Hematopoietic multipotent progenitor cell treated with erythropoietin and hydrocortisone succinate and interleukin-3 and kit ligand, for 6 days (in vitro differentiated cells): Measurements from ENCODE around the gene FNDC11.
A peak's percentile ranks its signal among the peaks of the same experiment; 100 is the strongest.
"Not testable (repeated sequence)": the region's sequence is repeated elsewhere in the genome, so short reads cannot be mapped to it uniquely, and the experiment has no call there.

Experiments
- DNase-seq: peaks from one replicate; pipeline ENCODE4 v3.0.0-alpha.2; 2015

Gene FNDC11

DNA sequence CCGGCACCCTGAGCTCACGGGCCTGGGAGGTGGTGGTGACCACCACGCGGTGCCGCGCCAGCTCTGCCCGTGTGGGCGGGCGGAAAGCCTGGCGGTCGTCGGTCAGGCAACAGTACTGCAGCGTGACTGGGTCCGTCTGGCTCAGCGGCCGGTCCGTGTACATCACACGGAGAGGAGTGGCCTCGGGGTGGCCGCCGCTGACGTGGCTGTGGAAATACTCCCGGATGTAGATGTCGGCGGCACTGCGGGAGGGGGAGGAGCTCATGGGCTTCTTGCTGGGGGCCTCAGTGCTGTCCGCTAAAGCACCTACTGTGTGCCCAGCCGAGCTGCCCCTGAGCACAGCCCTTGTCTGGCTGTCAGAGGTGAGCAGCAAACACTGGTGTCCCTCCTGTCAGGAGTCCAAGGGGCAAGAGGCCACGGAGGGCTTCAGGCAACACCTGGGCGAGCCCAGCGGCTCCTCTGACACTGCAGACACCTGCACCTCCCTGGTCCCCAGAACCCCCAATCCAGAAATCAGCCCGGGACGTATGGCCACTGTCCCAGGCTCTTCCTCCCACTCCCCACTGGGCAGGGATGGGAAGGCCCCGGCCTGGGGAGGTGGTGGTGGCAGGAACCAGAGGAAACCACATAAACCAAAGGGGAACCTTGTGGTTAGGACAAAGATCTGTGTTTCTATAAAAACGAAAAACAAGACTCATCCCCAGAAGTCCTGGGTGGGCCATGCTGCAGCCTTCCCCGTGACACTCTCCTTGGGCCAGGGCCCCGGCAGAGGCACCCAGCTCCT is 13.6 kb downstream of the FNDC11 start:
- DNase-seq, result peak; percentile 76

DNA sequence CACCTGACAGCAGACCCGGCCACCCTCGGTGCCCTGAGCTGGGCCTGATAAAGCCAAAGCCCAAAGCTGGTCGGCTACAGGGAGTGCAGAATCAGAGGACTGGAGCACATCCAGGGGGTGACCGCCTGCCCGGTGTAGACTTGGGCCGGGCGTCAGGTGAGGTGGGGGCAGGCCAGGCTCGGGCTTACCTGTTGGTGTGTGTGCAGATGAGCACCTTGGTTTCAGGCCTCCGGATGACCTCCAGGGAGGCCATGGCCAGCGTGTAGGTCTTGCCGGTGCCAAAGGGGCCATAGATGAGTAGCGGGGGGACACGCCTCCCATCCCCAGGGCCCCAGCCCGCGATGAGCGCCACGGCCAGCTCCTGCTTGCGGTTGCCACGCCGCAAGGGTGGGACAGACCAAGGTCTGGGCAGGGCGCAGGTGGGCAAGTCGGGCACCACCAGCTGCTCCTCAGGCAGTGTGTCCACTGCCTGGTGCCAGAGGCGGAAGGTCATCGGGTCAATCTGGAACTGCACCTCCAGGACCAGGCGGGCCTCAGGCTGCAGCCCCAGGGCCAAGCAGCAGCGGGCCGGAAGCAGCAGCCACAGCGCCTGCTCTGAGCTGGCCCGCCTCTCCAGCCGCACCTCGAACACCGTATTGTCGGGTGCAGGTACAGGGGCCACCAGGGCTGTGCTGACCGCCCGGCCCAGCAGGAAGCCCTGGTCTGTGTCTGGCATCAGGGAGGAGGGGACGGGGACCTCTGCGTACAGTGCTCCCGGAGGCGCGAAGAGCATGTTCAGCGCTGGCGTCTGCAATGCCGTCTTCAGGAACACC is 14.4 kb downstream of the FNDC11 start:
- no peak for DNase-seq

DNA sequence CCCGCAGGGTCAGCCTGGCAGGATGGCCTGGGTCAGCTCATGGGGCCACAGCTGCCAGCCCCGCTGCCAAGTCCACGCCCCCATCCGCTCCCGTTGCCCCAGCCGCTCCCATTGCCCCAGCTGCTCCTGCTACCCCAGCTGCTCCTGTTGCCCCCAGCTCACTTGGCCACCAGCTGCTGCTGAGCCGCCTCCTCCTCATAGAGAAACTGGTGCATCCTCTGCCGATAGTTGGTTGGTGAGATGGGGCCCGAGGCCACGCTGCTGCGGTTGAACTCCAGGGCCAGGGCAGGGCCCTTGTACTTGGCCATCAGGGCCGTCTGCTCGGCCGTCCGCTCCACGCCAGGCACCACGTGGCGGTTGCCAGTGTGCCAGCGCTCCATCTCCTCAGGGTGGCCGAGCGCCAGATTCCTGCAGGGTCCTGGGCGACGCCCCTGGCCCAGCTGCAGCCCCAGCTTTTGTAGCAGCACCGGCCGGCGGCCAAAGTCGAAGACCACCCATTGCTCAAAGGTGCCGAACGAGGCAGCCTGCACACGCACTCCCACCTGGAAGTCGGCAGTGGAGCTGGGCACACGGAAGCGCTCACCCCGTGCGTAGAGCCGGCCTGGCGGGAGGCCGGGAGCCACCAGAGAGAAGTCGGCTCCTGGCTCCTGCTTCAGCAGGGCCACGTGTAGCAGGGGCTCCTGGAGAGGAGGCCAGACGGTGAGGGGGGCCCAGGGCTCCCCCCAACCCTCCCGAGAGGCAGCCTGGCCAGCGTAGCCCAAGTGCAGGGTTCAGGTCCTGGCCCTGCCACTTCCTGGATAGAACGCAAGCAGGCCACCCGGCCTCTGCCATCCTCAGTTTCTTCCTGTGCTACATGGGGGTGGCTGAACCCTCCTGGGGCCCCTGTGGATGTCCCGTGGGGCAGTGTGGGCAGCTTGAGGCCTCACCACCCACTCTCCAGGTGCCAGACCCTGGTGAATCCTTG is 15.3 kb downstream of the FNDC11 start:
- peak; percentile 23 for DNase-seq

DNA sequence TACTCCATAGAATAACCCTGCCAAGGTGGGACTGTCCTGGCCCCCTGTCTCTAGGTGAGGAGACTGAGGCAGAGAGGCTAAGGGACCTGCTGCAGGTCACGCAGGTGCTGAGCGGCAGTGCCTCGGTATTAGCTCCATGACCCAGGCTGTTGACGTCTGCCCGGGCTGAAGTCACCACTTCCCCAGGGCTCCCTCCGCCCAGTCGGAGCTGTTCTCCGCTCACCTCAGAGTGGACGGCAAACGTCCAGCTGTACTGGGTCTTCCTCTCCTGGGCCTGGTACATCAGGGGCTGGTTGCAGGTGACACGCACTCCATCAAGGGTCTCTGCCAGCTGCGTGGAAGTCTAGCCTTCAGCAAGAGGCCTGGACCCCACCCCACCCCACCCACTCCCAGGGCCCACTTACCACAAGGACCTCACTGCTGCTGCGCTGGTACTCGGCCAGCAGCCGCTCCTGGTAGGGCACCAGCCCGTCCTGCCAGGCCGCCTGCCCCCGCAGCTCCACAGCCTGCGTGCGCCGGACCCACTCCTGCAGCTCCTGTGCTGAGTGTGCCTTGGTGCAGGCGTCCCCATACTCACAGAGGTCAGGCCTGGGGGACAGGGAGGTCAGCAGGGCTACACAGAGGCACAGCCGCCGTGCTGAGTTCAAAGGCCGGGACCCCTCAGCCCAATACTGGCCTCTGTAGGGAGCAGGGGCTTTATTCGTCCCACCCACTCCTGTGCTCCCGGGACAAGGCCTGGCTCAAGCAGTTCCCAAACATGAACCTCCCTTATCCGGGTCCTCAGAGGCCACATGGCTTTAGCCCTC is 16.5 kb downstream of the FNDC11 start:
- no peak for DNase-seq

DNA sequence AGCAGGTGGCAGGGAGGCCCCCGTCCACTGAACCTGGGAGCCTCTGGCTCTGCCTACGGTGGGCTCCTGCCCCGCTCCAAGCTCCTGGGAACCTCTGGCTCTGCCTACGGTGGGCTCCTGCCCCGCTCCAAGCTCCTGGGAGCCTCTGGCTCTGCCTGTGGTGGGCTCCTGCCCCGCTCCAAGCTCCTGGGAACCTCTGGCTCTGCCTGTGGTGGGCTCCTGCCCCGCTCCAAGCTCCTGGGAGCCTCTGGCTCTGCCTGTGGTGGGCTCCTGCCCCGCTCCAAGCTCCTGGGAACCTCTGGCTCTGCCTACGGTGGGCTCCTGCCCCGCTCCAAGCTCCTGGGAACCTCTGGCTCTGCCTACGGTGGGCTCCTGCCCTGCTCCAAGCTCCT is 17.1 kb downstream of the FNDC11 start:
- DNase-seq, result not testable (repeated sequence)

DNA sequence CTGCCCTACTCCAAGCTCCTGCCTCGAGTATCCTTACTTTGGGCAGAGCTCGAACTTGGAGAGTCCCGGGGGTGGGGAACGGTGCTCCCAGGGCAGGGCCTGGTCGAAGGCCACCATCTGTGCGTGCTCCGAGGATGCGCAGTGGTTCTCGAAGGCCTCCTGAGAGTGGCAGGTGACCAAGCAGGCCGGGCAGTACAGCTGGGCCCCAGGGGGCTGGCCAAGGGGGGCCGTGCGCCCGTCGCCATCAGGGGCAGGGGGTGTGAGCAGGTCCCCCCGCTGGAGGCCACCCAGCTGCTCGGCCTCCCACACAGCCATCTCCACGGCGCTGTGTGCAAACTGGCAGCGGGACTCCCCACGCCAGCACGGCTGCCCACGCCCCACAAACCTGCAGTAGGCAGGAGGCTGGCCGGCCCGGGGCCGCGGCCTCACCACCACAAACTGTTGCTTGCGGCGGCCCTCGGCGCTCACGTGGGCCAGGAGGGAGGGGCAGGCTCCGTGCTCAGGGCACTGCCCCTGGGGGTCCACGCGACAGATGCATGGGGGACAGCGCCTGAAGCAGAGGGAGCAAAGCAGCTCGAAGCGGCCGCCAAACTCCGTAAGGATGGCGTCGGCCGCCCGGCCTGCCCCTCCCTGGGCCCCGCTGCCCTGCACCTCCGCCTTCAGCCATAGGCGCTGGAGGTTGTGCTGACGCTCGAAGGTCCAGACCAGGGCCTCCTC is 18.3 kb downstream of the FNDC11 start:
- DNase-seq, result no peak

DNA sequence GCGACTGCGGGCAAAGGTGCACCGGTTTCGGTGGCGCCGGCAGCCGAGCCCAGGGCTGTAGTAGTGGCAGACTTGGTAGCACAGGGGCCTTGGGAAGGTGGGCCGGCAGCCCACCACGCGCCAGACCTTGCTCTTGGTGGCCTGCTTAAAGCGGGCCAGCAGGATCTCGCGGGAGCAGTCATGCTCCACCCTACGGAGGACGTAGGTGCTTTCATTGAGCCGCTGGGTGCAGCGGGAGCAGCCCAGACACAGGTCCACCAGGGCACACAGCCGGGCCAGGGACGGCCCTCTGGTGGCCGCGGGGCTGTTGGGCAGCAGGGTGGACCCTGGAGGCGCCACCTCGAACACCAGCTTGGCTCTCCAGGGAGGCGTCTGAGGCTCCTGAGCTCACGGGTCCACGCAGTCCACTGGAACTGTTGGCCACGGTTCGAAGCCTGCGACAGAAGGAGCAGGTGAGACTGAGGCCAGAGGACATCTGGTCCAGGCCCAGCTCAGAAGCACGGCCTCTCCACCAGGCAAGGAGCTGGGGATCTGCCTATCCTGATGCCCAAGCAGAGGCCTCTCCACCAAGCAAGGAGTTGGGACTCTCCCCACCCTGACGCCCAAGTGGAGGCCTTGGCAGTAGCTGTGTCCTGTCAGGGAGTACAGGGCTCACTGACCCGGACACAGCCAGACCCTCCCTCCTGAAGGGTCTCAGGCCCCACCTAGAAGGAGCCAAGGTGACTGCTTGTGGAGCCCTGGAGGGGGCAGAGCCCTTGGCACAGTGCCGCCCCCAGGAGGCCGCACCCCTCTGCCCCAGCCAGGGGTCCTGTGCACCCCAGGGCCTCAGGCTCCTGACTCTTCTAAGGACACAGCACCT is 19.1 kb downstream of the FNDC11 start:
- no peak for DNase-seq

DNA sequence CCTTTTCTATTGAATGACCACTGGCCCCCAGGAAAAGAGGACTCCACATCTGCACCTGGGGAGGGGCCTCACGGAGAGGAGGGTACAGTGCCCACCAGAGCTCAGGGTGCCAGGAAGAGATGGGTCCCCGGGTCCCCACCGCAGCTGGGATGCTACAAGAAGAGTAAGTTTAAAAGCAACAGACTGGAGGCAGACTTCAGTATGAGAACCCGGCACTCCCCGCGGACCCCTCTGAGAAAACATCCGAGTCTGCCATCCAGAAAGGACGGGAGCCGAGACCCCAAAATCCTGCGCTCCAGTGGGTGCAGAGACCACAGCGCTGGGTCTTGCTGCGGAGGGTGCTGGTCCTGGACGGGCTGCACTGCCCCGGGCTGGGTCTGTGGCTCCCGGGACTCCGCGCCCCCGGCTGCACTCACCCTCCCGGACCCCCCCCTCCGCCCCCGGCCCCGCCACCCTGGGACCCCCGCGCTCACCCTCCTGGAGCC is 19.7 kb downstream of the FNDC11 start:
- DNase-seq, result peak; percentile 36

DNA sequence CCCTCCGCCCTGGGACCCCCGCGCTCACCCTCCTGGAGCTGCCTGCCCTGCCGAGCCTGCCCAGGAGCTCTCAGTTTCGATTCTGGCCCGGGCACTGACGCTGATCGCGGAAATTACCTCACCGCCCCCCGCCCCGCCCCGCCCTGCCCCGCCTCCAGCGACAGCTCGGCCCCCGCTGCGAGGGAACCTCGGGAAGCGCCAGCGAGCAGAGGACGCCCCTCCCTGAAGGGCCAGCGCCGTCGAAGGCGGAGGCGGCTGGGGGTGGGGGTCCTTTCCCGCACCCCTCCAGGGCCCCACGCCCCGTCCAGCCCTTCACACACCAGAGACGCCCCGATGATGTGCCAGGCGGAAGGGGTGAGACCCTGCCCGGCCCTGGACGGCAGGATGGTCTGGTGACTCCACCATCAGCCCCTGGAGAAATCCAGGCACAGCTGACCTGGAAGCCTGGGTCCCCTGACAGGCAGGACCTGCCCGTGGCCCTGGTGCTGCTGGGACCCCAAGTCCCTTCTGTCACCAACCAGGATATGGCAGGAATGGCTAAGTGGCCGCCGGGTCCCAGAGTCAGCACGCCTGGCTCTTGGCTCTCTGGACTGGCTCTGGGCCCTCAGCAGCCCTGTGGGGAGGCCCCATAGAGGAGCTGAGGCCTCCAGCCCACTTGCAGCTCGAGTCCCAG is 20.3 kb downstream of the FNDC11 start, which contains the start of gene HELZ2:
HELZ2 (minus strand) TSS at position 84 of the 673 bp plus-strand sequence. CDS start 1,854 bp downstream, outside the sequence.
- DNase-seq, result peak; percentile 82

DNA sequence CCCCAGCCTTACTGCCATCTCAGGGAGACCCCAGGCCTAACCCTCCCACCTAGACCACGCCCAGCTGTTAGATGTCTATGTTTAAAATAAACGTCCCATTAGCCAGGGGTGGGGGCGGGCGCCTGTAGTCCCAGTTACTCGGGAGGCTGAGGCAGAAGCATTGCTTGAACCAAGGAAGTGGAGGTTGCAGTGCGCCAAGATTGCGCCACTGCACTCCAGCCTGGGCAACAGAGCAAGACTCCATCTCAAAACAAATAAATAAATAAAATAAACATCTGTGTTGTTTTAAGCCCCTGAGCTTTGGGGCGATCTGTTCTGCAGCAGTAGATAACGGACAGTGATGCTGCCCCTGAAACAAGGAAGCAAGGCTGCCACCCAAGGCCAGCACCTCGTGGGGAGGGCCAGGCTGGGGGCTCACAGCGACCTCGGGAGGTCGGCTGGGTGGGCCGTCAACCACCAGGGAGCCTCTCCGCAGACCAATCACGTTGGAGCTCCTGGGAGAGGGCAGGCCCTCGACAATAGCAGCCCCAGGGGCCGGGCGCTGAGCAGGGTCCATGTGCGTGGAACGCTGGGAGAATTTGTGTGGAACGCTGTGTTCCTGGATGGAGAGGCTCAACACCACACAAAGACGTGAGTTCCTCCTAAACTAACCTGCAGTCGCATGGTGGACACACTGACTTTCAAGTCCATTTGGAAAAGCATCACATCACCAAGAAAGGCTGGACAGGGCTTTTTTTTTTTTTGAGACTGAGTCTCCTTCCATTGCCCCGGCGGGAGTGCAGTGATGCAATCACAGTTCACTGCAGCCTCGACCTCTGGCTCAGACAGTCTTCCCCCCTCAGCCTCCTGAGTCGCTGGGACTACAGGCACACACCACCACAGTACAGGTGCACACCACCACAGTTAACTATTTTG is 21.1 kb downstream of the FNDC11 start:
- no peak for DNase-seq

DNA sequence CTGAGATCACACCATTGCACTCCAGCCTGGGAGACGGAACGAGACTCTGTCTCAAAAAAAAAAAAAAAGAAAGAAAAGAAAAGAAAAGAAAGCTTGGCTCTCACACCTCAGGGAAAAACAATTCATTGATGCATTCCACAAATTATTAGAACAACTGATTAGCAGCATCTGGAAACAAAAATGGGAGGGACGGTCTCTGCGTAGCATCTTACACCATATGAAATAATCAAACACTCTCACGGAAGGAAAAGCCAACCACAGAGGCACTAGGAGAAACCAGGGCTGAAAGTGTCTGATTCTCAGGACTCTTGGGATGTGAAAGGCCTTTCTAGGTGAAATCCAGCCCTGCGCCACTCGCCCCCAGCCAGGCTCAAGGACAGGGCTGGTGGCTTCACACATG is 22.4 kb downstream of the FNDC11 start:
- no peak for DNase-seq

DNA sequence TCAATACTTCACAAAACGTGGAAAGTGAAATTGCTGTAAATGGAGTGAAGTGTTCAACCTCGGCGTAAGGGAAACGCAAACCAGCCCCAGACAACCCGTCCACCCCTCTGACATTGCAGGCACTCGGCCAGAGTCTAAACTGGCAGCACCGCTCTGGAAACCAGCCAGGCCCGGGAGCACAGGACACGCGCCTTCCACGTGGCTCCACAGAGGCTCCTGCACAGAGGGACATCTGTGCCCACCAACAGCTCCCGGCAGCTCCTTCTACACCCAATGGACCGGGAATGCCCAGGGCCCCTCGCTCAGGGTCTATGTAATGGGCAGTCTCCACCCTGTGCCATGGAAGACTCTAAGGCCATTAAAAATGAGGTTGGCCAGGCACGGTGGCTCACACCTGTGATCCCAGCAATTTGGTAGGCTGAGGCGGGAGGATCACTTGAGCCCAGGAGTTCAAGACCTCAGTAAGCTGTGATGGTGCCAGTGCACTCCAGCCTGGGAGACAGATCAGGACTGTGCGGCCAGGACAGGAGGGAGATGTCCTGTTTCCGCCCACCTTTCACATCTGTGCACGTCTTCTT is 23.4 kb downstream of the FNDC11 start:
- DNase-seq, result no peak

DNA sequence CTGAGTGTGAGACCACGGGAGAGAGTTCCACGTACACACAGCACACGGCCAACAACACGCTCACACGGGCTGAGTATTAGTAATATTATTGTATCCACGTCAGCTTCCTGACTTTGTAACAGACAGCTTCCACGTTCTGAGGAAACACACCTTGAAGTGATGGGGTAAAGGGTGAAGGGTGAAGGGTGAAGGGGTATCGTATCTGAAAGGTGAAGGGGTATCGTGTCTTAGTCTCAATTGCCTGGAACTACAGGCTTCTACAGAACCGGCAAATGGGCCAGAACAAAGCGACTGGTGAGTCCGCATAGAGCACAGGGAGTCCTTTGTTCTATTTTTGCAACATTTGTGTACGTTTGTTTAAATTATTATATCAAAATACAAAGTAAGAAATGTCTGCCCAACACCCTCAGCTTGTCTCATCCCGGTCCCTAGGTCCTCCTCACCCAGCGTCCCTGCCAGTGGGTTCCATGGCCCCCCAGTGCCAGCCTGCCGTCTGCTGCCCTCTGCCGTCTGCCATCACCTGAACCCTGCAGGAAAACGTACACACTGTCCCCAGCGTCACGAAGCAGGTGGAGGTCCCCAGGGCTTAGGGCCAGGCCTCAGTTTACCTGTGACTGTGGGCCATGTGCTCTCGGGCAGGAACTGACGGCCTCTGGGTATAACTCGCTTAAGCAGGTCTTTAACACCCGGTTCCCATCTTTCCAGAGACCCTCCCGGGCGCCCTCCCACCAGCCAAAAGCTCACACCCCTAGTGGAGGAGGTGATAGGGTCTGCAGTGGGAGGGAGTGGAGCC is 24.5 kb downstream of the FNDC11 start:
- no peak for DNase-seq

DNA sequence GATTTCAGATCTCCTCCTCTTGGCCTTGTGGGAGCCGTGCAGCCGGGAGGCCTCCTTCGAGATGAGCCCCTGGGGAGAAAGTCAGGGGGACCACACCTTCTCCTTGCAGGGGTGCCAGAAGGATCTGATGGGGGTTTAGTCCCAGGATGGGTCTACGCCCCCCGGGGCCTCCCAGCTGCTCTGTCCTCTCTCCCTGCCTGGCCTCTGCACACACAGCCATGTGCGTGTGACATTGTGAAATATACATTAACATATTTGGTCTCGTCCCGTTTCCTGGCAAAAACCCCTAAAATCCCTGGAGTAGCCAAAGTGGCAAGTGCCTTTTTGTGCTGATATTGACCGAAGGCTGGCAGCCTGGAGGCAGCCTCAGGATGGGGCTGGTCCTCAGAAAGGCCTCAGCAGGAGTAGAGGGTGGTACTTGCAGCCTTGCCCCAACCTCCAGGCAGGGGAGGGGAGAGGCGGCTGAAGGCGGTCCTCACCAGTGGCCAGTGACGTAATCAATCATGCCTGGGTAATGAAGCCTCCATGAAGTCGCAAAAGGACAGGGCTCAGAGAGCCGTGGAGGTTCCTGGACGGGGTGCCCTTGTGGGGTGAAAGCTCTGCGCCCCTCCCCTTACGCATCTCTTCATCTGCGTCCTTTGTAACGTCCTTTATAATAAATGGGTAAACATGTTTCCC is 25.2 kb downstream of the FNDC11 start:
- DNase-seq, result no peak

DNA sequence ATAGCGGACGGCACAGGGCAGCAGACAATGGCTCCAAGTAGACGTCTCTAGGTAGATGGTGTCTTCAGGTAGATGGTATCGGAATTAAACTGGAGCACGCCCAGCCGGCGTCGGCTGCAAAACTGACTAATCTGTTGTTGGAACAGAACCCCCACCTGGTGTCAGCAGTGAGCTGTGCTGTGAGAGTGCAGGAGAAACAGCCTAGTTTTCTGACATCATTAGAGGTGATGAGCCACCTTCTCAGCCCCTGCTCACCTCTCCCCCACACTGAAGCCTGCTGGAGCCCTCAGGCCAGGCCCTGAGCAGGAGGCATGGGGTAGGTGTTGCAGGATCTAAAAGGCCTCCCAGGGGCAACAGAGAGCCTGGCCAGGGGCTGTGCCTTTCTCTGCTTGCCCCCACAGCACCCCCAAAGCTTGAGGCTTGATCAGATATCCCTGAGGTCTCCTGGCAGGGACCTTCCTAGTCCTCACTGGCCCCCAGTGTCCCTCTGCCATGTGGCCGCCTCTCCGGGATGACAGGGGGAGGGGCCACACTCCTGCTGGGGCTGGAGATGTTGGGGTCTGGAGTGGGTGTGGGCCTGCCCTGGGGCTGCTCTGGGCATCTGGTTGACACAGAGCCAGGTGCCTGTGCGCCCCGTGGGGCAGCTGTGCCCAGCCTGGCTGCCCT is 27.0 kb downstream of the FNDC11 start:
- peak; percentile 56 for DNase-seq
